Right ventricle myocardium superior (tissue), 1 donor: Measurements from ENCODE around the gene CHRNE. TPM values are rescaled to one million over a fixed set of nuclear protein-coding genes. Genes with fewer than 3 reads are reported as not detected.
A peak's percentile ranks its signal among the peaks of the same experiment; 100 is the strongest.

Experiments
- ATAC-seq: fragments of 200-7000 bp; cut with Tn5 transposase; one replicate; pipeline ENCODE4 v1.9.1; 2020; ENCODE audit warnings: mild to moderate bottlenecking; ENCODE audit not compliant: poor library complexity
- DNase-seq: peaks from one replicate; pipeline ENCODE4 v3.0.0-alpha.2; 2020
- intact Hi-C: fragments of 100-400 bp; cut with DNase I; formaldehyde crosslinking; loops from one replicate; pipeline ENCODE4 v1.11.2; 2022
- long read RNA-seq: library from polyadenylated mRNA; unstranded; transcript quantifications from one replicate; pipeline ENCODE4 v2.0.0, GENCODE V29; 2021
- total RNA-seq: library from RNA; stranded (reverse); fragmentation: NEBNext Ultra II Directional; extraction: Animal tissue kit (Norgen Biotek cat#: 25700); gene quantifications from one replicate; pipeline ENCODE4 v1.2.1, GENCODE V29; 2021
- donor health status: DM: no; HTN: yes; CAD: no; lungs with severe emphysema.

CHRNE gene
- 0.30 TPM for total RNA-seq
- long read RNA-seq, partial matches to known transcripts, result 0 of 3 reads
- long read RNA-seq, other reads (novel, unspliced or antisense), result 3 of 3 reads

DNA sequence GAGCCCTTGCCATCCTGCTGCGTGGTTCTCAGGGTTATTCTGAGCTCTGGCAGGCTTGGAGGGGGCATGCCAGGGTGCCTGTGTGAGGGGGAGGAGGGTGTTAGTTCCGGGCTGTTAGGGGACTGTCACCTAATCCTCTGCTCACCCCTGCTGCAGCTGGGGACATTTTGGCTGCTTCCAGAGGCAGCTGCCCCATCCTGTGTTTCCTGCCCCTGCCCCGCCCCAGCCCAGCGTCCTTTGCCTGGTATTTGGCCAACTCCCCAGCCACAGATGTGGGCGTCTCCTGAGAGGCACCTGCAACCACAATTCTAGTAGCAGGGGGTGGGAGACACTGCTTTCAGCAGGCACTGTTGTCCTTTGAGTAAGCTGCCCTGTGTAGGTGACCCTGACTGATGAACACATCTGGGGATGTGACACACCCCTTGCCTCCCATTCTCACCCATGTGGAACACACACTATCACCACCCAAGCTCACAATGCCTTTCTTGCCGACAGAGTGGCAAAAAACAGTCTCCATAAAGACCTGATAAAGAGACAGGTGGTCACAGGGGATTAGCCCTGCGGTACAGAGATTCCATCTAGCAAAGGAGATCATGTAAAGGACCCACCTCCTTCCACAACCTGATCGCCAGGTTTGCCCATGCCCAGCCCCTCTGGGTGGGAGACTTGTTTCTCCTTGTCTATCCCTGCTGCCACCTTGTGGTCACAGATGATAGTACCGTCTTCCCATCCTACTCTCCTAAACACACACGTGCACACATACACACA lies at the start of gene CHRNE:
TSS of gene CHRNE (minus strand) at position 48 of the 768 bp plus-strand sequence. CDS start at position 13, 35 bp downstream.
- DNase-seq, result no peak
- intact Hi-C loops, result no loop called here
- peak; percentile 49 for ATAC-seq

DNA sequence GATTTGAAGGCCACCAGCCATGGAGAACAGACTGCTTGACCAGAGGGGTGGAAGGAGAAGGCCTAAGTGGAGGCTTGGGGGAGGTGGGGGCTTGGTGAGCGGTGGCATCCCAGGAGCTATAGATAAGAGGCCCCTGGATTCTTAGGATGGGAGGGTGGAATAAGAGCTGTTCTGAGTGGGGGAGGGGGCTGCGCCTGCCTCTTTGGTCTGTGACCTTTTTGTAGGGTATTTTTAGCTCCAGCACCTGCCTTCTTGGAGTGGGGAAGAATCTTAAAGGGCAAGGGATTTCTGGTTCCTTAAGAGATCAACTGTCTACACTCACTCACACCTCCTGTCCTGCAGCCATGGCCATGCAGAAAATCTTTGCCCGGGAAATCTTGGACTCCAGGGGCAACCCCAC lies 48.6 kb upstream of the CHRNE start:
- no peak for ATAC-seq
- intact Hi-C loops, result loop anchor here (2.0 kb wide), 1 partner anchor 15 kb away; the partner anchor contains the start of gene SPAG7
- DNase-seq, result no peak

DNA sequence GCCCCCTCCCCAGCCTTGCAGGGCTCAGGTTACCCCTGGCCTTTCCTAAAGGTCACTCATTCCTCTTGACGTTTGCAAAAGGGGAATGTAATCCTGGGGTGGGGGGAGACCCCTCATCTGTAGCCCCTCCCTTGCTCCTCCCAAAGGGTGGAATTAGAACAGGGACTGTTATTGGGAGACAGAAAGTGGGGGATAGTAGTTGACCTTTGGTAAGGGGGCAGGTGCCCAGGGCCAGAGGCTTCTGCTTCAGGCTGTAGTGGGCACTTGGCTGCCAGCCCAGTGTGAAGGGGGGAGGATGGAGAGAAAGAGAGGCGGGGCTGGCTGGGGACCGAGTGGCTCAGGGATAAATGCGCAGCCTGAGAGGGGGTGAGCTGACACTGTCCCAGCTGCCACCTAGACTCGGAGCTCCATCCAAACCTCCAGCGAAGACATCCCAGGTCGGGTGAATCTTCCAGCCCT lies 47.9 kb upstream of the CHRNE start, which contains the start of gene ENO3:
TSS of gene ENO3 (plus strand) at position 374 of the 459 bp plus-strand sequence. CDS start 711 bp downstream, outside the sequence.
- peak; percentile 66 for DNase-seq
- intact Hi-C loops, result loop anchor here (2.0 kb wide), 1 partner anchor 16 kb away; the partner anchor contains the start of gene SPAG7
- ATAC-seq, result no peak

DNA sequence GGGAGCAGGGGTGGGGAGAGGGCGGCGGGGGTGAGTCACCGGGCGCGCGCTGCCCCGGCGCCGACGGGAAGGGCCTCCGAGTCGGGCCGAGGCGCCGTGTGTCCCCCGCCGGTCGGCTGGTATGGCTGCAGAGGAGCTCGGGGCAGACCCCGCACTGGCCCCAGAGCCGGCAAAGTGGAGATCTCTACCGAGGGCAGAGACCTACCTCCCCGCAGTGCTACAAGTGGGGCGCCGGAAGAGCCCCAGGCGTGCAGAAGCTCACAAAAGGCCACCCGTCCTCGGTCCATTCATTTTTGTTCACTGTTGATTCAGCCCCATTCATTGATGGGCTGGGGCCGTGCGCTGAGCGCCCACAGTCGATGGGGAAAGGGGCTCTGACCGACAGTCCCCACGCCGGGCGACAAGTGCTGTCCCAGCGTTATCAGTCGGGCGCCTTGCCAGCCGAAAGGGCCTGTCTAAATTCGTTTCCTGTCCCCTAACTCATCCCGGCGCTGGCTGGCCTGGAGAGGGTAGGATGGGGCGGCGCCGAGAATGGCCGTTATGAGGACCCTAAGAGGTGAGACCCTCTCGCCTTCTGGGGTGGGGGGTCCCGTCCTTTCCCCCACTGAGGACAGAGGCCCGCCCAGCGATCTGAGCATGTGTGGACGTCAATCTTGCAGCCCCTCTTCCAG lies 47.3 kb upstream of the CHRNE start:
- ATAC-seq (peak; percentile 1), DNase-seq (peak; percentile 87)
- intact Hi-C loops, result loop anchor here (2.0 kb wide), 1 partner anchor 17 kb away; the partner anchor contains the start of gene SPAG7

DNA sequence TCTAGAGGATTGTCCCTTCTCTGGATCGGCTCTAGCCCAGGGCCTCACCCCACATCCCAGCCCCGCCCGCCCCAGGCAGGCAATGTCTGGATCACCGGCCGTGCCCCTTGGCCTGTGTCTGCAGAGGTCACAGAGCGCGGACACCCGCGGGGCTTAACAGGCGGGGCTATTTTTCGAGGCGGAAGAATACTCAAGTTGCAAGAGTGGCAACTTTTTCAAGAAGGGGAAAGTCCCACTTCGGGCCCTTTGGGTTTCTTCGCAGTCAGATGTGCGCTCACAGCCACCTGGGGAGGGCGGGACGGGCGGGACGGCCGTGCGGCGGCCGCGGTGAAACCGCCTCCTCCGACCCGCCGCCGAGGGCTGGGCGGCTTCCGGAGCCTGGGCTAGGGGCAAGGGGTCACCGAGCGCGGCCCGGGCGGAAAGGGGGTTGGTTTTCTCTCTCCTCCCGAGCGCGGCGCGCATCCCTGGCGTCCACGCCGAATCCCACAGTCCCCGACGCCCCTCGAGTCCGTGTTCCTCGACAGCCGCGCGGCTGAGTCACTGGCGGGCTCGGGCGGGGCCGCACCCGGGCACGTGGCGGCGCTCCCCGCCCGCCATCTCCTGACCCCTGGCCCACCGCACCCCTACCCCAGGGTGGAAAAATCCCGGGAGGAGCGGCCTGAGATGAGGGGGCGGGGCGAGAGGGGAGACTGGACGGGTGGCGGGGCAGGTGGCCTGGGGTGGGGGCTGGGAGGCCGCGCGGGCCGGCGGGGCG lies 46.6 kb upstream of the CHRNE start:
- DNase-seq (peak; percentile 85), ATAC-seq (peak; percentile 32)
- intact Hi-C loops, result loop anchor here (2.0 kb wide), 1 partner anchor 17 kb away; the partner anchor contains the start of gene SPAG7

DNA sequence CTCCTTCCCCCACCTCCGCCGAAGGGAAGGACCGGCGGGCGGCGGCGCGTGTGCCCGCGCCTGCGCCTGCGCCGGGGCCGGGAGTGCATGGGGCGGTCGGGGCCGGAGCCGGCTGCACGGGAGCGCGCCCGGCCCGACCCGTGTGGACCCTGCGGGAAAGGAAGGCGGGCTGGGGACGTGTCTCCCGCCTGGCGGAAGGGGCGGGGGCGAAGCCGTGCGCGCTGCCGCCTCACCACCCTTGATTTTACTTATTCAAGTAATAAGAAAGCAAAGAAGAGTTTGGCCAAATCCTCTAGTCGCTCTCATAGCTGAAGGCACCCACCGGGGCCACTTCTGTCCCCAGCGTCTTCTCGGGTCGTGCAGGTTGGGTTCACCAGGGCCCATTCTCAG lies 46.0 kb upstream of the CHRNE start:
- DNase-seq, result peak; percentile 91
- intact Hi-C loops, result no loop called here
- peak; percentile 84 for ATAC-seq

DNA sequence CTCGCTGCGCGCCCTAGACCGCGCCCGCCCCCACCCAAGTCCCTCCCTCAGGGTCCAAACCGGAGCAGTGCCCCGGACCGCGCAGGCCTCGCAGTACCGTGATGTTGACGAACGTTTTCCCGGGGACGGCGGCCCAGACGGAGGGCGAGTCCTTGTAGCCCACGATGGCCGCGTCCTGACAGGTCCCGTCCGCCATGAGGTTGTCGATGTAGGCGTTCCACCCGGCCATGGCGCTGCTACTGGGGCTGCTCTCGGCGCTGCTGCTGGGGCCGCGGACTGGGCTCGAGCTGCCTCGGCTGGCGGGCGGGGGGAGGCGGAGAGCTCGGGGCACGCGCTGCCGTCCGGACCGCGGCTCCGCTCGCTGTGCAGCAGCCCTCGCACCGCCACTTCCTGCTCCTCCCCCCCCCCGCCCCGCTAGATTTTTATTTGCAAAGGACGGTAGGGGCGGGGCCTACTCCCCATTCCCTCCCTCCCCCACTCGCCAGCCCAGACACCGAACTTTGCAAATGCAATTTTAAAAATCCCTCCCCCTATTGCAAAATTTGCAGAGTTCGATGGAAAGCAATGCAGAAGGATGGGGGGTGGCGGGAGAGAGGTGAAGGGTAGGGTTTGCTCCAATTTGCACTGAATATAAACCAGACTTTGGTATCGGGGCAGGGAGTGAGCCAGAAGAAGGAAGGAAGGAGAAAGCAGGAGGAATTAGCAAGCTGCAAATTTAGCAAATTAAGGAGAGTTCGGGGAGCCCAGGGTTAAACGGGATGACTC lies 45.5 kb upstream of the CHRNE start, which contains the start of gene PFN1:
TSS of gene PFN1 (minus strand) at position 365 of the 765 bp plus-strand sequence. CDS start at position 229, 136 bp downstream.
- intact Hi-C loops, result no loop called here

DNA sequence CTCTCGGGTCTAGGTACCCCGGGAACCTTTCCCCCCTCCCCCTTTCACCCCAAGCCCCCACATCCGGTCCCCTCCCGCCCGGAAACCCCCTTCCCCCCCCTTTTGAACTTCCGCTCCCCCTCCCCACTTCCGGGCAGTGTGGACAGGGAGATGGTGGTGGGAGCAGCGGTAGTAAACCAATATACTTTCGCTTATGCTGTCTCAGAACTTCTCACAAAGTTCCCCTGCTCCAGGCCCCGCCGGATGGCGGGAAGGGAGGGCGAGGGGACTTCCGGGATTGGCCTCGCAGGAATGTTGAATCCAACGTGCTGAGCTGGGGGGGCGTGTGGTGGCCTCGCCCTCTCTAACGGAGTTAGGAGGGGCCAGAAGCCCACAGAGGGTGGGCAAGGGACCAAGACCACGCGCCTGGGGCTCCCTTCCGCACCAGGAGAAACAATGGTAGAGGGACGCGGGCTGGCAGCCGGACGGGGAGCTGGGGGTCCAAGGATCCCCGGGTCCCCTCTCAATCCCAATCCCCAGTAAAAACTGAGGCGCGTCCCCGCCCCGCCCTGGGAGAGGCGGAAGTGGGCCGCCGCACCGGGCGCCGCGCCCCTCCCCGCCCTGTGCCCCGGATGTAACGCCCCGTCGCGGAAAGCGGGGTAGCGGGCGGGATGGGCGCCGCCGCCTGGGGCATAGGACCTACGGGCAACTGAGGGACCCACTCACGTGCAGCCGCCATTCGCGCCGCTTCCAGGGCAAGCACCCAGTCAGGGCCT lies 44.7 kb upstream of the CHRNE start:
- peak; percentile 81 for DNase-seq
- ATAC-seq, result peak; percentile 39
- intact Hi-C loops, result no loop called here

More for the DNA sequence above, 45.5 kb upstream of the CHRNE start, which contains the start of gene PFN1:
- DNase-seq (peak; percentile 94), ATAC-seq (peak; percentile 80)

DNA sequence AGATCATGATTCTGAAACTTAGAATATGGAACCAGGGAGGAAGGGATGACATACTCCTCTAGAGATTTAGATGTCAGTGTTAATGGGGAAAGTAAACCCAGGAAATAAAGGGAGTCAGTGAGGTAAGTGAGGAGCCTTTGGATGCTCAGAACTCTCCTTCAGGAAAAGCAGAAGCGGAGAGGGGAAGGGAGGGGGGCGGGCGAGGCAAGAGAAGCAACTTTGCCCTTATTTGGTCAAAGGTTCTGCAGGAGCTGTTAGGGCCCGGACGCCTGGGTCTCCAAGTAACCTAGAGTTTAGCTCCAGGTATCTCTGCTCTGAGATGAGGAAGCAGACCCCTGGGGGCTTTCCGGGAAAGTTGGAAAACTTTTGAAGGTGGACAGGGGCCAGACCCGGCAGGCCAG lies 44.1 kb upstream of the CHRNE start:
- DNase-seq (no peak), ATAC-seq (no peak)
- intact Hi-C loops, result no loop called here

DNA sequence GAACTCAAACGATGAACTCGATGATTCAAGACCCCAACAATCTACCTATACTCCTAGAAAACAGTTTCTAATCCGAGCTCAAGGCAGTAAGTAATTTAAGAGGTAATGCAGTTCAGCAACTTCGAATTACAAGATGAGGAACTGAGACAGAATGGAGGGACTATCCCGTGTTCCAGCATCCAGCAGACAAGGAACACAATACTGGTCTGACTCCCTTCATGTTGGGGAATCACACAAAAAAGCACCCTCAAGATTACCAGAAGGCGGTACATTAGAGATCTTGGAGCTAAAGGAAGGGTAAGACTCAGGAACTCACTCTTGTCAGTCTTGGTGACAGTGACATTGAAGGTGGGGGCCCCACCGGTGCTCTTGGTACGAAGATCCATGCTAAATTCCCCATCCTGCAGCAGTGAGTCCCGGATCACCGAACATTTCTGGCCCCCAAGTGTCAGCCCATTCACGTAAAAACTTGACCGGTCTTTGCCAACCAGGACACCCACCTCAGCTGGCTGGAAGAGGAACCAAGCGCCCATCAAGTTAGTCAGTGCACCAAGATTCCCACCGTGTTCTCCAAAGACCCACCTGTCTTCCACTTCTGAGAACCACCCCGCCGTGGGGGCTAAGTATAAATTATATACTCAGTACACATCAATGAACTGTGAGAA lies 43.5 kb upstream of the CHRNE start:
- intact Hi-C loops, result no loop called here
- DNase-seq, result no peak
- ATAC-seq, result no peak

DNA sequence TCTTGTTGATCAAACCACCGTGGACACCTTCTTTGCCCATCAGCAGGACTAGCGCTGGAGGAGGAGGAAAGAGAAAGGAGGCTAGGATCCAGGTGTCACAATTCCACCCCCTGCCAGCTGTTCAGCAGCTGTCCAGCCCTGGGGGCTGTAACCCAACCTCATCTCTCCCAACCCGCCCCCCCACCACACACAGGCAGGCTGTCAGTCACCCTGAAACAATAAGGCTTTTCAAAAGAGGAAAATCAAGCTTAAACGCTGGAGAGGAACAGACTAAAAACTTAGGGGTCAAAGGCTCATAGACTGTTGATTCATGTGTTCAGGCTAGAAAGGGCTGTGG lies 43.0 kb upstream of the CHRNE start:
- no peak for DNase-seq

DNA sequence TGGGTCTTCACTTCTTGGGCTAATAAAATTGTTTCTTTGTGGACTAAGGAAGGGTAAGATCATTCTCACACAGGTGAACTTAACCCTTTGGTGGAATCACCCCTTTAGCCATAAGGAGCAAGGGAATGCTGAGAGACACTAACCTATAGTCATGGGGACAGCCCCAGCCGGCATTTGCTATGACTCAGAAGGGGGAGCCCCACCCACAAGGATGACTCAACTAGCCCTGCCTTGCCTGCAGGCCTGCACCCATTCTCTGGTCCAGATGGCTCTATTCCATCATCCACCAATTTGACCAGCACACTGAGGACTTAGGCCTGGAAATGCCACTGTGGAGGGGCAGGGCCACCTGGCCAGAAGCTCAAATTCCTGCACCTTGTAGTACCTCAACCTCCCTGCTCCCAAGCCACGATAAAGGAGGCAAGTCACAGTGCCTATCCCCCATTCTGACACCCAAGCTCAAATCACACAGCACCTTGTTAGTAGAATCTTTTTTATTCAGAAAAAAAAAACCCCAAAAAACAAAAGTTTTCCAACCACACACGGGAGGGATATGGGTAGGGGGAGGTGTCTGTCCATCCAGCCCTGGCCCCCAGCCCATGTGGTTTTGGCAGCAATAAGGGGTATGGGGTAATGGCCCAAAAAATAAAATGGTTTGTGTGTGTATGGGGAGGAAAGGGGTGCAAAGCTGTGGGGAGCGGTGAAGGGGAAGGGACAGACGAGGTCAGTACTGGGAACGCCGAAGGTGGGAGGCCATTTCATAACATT lies 42.5 kb upstream of the CHRNE start:
- intact Hi-C loops, result no loop called here
- DNase-seq, result peak; percentile 84
- no peak for ATAC-seq

More for the DNA sequence above, 43.0 kb upstream of the CHRNE start:
- no peak for ATAC-seq
- intact Hi-C loops, result no loop called here

DNA sequence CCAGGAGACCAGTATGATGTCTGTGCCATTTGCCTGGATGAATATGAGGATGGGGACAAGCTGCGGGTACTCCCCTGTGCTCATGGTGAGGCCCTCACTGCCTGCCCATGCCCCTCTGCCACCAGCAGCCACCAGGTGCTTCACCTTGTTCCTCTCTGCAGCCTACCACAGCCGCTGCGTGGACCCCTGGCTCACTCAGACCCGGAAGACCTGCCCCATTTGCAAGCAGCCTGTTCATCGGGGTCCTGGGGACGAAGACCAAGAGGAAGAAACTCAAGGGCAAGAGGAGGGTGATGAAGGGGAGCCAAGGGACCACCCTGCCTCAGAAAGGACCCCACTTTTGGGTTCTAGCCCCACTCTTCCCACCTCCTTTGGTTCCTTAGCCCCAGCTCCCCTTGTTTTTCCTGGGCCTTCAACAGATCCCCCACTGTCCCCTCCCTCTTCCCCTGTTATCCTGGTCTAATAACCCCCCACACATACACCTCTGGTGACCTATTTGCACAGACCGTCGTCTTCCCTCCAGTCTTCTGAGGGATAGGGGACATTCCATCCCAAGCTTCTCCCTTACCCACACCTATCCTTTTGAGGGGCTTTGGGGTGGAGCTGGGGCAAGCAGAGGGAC lies 41.8 kb upstream of the CHRNE start:
- DNase-seq, result no peak
- no peak for ATAC-seq
- intact Hi-C loops, result no loop called here

DNA sequence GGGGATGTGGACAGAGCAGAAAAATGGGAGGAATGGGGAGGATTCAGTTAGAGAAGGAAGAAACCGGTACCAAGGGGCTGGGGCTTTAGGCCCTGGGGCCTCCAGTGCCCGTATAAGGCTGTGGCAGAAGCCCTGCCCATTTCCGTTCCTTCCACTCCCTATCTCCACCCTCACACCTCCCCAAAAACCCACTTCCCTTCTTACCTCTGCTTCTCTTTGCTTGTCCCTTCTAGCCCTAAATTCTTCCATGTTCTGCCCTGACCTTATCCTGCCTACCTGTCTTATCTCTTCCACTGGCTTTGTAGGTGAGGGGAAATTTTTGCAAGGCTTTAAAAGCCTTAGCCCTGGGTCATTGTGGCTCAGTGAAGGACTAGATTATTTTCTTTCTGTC lies 41.3 kb upstream of the CHRNE start:
- intact Hi-C loops, result no loop called here
- ATAC-seq (no peak), DNase-seq (no peak)

DNA sequence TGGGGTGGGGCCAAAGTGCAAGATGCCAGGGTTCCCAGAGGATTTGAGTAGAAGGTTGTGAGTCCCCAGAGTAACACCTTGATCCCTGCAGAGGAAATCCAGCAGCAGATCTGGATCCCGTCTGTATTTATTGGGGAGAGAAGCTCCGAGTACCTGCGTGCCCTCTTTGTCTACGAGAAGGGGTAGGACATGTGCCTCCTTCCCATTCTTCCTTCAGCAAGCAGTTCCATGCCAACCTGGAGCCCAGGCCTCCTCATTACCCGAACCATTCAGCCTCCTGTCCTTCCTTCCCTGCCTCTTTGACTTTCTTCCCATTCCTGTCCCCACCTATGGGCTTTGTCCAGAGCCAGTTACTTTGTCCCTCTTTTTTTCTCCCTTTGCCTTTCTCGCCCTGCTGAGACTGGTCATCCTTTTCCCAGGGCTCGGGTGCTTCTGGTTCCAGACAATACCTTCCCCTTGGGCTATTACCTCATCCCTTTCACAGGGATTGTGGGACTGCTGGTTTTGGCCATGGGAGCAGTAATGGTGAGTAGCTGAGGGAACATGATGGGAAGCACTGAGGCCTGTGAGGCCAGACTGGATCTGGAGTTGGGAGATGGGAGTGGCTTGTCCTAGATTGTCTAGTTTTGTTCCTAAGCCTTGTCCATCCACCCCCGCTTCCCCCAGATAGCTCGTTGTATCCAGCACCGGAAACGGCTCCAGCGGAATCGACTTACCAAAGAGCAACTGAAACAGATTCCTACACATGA lies 40.0 kb upstream of the CHRNE start:
- intact Hi-C loops, result no loop called here
- DNase-seq (no peak), ATAC-seq (no peak)
